ELF-1 (cell line): Measurements from ENCODE around the gene LILRA6.
"Not testable (repeated sequence)": the region's sequence is repeated elsewhere in the genome, so short reads cannot be mapped to it uniquely, and the experiment has no call there.

Source experiments
- DNase-seq: peaks from one replicate; pipeline ENCODE4 v3.0.0-alpha.2; 2016; ENCODE audit warnings: low read depth, low spot score

Gene LILRA6

DNA sequence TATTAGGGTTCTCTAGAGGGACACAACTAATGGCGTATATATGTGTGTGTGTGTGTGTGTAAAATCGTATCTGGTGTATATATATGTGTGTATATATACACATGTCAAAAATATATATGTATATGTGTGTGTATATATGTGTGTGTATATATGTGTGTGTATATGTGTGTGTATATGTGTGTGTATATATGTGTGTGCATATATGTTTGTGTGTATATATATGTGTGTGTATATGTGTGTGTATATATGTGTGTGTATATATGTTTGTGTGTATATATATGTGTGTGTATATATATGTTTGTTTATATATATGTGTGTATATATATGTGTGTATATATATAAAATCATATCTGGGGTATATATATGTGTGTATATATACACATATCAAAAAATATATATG, 19.9 kb upstream of the LILRA6 start:
- no peak for DNase-seq

DNA sequence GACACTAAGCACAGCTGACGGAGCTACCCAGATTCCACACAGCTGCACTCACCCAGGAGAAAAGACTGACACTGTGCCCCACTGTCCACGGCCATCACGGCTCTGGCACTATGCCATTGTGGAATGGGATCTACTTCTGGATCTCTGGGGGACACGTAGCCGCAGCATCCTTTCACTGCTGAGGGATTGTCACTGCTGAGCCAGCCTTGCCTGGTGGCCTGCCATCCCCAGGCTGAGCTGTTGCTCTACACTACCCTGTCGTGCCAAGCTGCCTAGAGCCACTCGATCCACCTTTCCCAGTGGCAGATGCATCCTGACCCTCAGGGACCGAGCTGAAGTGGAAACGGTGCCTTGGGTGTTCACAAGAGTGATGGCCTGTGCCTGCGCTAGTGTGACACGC, 19.5 kb upstream of the LILRA6 start:
- DNase-seq, result no peak

DNA sequence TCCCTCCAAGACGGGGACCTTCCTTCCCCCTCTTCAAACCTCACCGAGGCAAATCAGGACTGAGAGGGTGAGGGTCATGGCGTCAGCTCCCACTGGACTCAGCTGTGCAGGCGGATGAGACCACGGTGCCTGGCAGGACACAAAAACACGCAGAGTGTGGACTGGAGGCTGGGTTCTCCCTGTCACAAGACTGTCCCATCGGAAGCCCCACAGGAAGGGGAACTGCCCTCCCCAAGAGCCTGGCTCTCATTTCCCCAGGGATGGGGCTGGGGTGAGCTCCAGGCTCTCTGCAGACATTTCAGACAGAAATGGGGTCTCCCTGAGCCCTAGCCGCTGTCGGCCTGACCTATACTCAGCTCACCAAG, 14.5 kb upstream of the LILRA6 start, which contains the start of gene LILRB5:
Gene LILRB5, minus strand, starts transcription at position 158 of the 365 bp plus-strand sequence. Its CDS starts 80 bp downstream, at position 78.
- DNase-seq, result no peak

GRCh38 chr19:54256250-54257115, 13.9 kb upstream of the LILRA6 start:
- DNase-seq, result no peak

- DNase-seq, result no peak
Measured at GRCh38 chr19:54255105-54255775, 12.7 kb upstream of the LILRA6 start.

DNA sequence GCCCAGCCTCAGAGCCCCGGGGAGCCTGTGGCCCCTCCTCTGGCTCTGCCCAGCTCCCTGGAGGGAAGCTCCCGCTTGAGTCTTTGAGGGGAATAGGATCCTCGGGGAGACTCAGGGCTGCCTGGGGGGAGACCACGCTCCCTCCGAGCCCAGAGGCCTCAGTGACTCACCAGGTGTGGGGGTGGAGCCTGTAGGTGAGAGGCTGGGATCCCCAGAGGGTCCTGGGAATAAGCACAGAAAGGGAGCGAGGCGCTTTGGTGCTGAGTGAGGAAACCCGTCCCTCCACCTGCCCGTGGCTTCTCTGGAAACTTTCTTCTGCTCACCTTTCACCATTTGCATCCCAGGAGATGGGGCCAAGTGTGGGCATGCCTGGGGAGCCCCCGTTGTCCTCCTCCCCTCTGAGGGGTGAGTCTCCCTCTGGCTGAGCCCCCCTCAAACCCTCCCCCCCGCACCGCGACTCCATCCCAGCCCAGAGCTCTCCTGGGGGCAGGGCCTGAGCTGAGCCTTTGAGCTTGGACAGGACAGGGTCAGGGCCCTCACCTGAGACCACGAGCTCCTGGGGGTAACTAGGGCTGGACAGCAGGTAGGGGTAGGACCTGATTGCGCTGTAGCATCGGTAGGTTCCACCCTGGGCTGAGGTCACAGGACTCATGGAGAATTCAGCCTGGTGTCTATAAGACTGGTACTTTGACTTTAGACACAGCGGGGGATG, 11.8 kb upstream of the LILRA6 start:
- no peak for DNase-seq

GRCh38 chr19:54253331-54254194, 11.0 kb upstream of the LILRA6 start:
- no peak for DNase-seq

- no peak for DNase-seq
Measured at GRCh38 chr19:54252845-54253244, 10.3 kb upstream of the LILRA6 start.

DNA sequence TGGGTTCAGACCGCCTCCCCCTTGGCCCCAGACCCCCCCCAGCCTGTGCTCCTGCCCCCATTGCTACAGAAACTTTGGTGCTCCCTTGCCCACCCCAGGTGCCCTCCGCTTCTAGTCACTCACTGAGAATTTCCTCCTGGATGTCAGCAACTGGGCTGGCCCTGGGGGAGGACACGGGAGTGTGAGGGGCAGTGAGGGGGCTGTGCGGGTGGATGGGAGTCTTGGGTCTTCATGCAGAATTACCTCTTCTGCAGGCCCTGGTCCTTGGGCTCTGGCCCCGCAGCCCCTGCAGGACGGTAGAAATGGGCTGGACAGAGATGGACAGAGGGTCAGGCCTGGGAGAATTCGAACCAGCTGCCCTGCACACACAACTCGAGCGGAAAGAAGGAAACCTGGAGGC, 9.7 kb upstream of the LILRA6 start:
- DNase-seq, result no peak

- no peak for DNase-seq
Measured at GRCh38 chr19:54248016-54248601, 5.5 kb upstream of the LILRA6 start.

- DNase-seq, result no peak
Measured at GRCh38 chr19:54247106-54247930, 4.7 kb upstream of the LILRA6 start.

DNA sequence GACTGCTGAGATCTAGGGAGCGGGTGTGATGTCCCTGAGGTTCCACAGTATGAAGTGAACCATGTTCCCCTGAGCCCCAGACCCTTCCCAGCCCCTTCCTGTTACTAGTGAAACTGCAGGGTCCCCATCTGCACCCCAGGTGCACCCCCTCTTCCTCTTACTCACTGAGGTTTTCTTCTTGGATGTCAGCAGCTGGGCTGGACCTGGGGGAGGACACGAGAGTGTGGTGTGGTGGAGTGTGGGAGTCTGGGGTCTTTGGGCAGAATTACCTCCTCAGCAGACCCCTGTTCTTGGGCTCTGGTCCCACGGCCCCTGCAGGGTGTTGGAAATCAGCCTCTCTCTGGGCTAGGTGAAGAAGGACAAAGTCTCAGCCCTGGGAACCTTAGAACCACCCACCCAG, 3.3 kb upstream of the LILRA6 start:
- no peak for DNase-seq

DNA sequence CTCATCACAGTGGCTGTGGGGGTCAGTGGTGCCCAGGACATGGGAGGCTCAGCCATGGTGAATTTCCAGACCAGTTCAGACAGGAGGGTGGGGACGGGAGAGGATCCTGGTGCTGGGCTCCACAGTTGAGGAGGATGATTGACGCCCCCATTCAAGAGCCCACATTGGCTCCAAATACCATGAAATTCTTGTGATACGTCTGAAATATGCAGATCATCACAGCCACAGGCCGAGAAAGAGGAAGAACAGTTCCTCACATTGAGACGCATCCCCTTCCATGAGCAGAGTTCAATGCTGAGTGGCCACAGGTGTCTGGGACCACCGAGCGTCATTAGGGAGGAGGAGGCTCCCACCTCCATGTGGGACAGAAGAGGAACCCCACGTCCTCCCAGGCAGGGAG, 1.2 kb upstream of the LILRA6 start:
- not testable (repeated sequence) for DNase-seq

- not testable (repeated sequence) for DNase-seq
Measured at GRCh38 chr19:54242234-54242633, 356 bp downstream of the LILRA6 start.

DNA sequence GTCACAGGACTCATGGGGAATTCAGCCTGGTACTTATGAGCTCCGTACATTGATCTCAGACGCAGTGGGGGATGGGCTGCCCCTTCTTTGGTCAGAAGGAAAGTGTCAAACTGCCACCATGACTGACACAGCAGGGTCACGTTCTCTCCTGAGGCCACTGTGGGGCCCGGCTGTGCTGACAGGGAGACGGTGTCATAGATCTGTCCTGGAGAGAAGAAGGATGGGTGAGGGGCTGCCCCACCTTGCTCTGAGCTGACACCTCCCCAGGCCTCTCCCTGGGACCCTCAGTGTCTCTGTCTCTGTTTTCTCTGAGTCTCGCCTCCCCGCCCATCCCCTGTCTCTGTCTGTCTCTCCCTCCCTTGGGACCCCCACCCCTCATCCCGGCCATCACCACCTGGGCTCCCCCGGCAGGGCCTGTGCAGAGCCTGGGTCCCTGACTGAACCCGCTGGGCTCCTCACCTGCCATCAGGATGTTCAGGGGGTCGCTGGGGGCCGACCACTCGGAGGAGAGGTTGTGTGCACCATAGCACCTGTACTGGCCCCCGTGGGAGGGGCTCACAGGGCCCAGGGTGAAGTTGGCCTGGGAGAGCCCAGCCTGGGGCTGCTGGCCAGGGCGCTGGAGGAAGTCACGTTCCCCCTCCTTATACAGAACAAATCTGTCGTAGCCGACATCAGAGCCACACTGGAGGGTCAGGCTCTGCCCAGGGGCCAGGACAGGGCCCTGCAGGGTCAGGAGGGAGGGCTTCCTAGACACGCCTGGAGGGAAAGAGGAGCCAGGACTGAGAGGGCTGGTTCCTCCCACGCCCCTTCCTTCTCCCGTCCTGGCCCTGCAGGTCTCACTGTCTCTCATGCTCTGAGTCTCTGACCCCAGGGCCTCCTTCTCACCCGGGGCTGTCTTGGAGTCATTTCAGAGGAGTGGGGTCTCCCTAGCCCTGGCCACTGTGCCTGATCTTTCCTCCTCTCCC, 1.9 kb downstream of the LILRA6 start:
- DNase-seq, result not testable (repeated sequence)

DNA sequence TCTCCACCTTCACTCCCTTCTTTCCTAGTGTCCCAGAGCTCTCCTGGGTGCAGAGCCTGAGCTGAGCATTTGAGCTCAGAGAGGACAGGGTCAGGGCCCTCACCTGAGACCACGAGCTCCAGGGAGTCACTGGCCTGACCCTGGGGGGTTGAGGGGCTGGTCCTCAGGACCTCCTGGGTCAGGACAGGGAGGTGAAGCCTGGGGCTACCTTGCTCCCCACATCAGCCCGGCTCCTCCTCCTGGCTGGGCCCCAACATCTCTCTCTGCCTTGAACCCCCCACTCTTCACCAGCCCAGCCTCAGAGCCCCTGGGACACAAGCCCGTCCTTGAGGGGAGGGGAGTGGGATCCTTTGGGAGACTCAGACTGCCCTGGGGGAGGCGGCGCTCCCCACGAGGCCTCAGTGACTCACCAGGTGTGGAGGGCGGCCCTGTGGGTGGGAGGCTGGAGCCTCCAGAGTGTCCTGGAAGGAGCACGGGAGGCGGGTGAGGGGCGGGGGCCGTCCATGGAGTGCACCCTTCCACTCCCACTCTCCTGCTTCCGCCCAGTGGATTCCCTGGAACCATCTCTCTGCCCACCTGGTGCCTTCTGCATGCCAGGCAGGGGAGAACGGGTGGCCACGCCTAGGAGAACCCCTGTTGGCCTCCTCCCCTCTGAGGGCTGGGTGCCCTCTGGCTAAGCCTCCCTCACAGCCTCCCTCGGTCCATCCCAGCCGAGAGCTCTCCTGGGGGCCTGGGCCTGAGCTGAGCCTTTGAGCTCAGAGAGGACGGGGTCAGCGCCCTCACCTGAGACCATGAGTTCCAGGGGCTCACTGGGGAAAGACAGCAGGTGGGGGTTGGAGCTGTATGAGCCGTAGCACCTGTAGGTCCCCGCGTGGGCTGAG, 2.9 kb downstream of the LILRA6 start:
- not testable (repeated sequence) for DNase-seq

- no peak for DNase-seq
Measured at GRCh38 chr19:54233941-54234340, 8.6 kb downstream of the LILRA6 start.
